Stomach (tissue), 9 donors: ENCODE results near the gene TLCD1. TPM values are rescaled to one million over a fixed set of nuclear protein-coding genes. Genes with fewer than 3 reads are reported as not detected.

ENCODE experiments used
- DNase-seq, 2 donors: peaks; one replicate each; pipeline versions ENCODE4 v3.0.0 to v3.0.0-alpha.2; 2013 to 2019
- H3K27ac ChIP-seq, 5 donors: fragments of 200-600 bp in 4 of 5; sonication (generic) in 4 of 5; one replicate each; pipeline ENCODE4 v1.5.1; 2013 to 2019; ENCODE audit warnings: mild to moderate bottlenecking in 1 of 5, moderate library complexity in 1 of 5
- H3K27me3 ChIP-seq, 3 donors: fragments of 200-600 bp; sonication (generic); one replicate each; pipeline ENCODE4 v1.5.1; 2017 to 2019; ENCODE audit warnings: mixed run types in 1 of 3
- H3K36me3 ChIP-seq, 4 donors: fragments of 200-600 bp; sonication (generic); 1 replicate in 3 of 4; 2 replicates in 1 of 4; pipeline ENCODE4 v1.5.1; 2016 to 2019
- H3K4me1 ChIP-seq, 4 donors: fragments of 200-600 bp; sonication (generic); one replicate each; pipeline ENCODE4 v1.5.1; 2016 to 2019
- H3K4me3 ChIP-seq, 4 donors: fragments of 200-600 bp; sonication (generic) in 3 of 4; one replicate each; pipeline ENCODE4 v1.5.1; 2016 to 2019; ENCODE audit warnings: mild to moderate bottlenecking in 1 of 4
- H3K9me3 ChIP-seq, 4 donors: fragments of 200-600 bp; sonication (generic); one replicate each; pipeline ENCODE4 v1.5.1; 2016 to 2019
- CTCF ChIP-seq, 7 experiments: fragments of 450-650 bp in 4 of 7; fragments of 200-600 bp in 3 of 7; sonication (generic) in 3 of 7; IDR thresholded peaks; one replicate each; pipeline ENCODE4 v1.5.1; 2016 to 2019; ENCODE audit warnings: antibody characterized with exemption in 7 of 7, control low read depth in 2 of 7, mild to moderate bottlenecking in 1 of 7
- EP300 ChIP-seq: sonication (generic); formaldehyde crosslinking; IDR thresholded peaks from one replicate; pipeline ENCODE4 v1.6.1; 2017; ENCODE audit warnings: antibody characterized with exemption
- POLR2A ChIP-seq, 4 donors: fragments of 450-650 bp; IDR thresholded peaks; one replicate each; pipeline ENCODE4 v1.6.1; 2016; ENCODE audit warnings: antibody characterized with exemption in 4 of 4, control low read depth in 2 of 4, mild to moderate bottlenecking in 1 of 4, moderate library complexity in 1 of 4
- POLR2AphosphoS5 ChIP-seq, 3 donors: sonication (generic); formaldehyde crosslinking; IDR thresholded peaks; one replicate each; pipeline ENCODE4 v1.6.1; 2016; ENCODE audit warnings: antibody characterized with exemption in 3 of 3
- WGBS, 5 donors: extraction: QIAGEN DNeasy Blood & Tissue Kit in 3 of 5; methylation state at CpG; one replicate each; pipeline versions ENCODE4 v1.1.5 to v1.1.7; 2013 to 2018; 5-methylcytosine and 5-hydroxymethylcytosine counted together
- intact Hi-C: fragments of 100-400 bp; cut with DNase I; formaldehyde crosslinking; loops from one replicate; pipeline ENCODE4 v1.15.1; 2023; ENCODE audit warnings: low total_unique reads
- polyA plus RNA-seq, 3 donors: library from polyadenylated mRNA; stranded (reverse); fragments of 200-250 nt; gene quantifications; one replicate each; pipeline ENCODE4 v1.2.3, GENCODE V29; 2013
- total RNA-seq, 5 donors: library from RNA; depleted of rRNA; stranded (reverse); fragments of >200 nt; gene quantifications; one replicate each; pipeline versions ENCODE4 v1.1.0 to v1.2.3, GENCODE V29; 2014 to 2016
- donor health status: healthy with polysubstance abuse.
- donor health status: Bipolar disorder and iron deficiency.
- donor health status: healthy.

The TLCD1 gene
- total and polyA plus RNA-seq, 8 donors, result 2.6 to 21.0 (median 10.0) TPM; not detected in 2

- Histone ChIP-seq H3K4me1 (peaks cover 22 to 51% (median 35%) of the 10 kb centered on the region in 4 donors), H3K36me3 (peaks cover 16 to 25% (median 21%) of the 10 kb centered on the region in 4 donors), H3K27ac (peak overlapping the region; percentile 90 to 97 (median 92)), H3K4me3 (peak overlapping the region; percentile 61 to 81 (median 64)), H3K27me3 (peaks cover 0 to 9% (median 3%) of the 10 kb centered on the region in 3 donors), H3K9me3 (no peaks in the 10 kb centered on the region)
- WGBS, 5 donors, result 36 to 50% (median 42%) methylated on average over 33 to 34 of the region's 34 CpGs
- intact Hi-C loops, result no loop called here
- DNase-seq, result peak in 1 of 2 donors; percentile 74
- TF ChIP-seq POLR2A (IDR thresholded peaks at IDR 0.05) (no peak), CTCF (IDR thresholded peaks at IDR 0.05) (no peak), POLR2AphosphoS5 (IDR thresholded peaks at IDR 0.05) (no peak), EP300 (no peak)
Measured at GRCh38 chr17:28712032-28712704, 13.9 kb downstream of the TLCD1 start.

GRCh38 chr17:28711723-28712031 lies 14.4 kb downstream of the TLCD1 start, which contains the start of gene PROCA1:
PROCA1 (minus strand) TSS chr17:28711888; CDS start chr17:28711660, 228 bp downstream.
- Histone ChIP-seq H3K9me3 (no peaks in the 10 kb centered on the region), H3K27ac (peak within 1 kb of the TSS; percentile 90 to 97 (median 92)), H3K4me3 (peak within 1 kb of the TSS; percentile 61 to 81 (median 64)), H3K4me1 (peaks cover 17 to 46% (median 32%) of the 10 kb centered on the region in 4 donors), H3K36me3 (peaks cover 16 to 25% (median 21%) of the 10 kb centered on the region in 4 donors), H3K27me3 (peaks cover 0 to 4% (median 0%) of the 10 kb centered on the region in 3 donors)
- DNase-seq, result no peak
- intact Hi-C loops, result no loop called here
- 2 to 7% (median 3%) methylated on average over 16 to 20 of the region's 20 CpGs for WGBS, 5 donors
- TF ChIP-seq EP300 (no peak), POLR2AphosphoS5 (IDR thresholded peaks at IDR 0.05) (no peak), CTCF (IDR thresholded peaks at IDR 0.05) (no peak), POLR2A (IDR thresholded peaks at IDR 0.05) (no peak)

GRCh38 chr17:28710861-28711722 lies 14.9 kb downstream of the TLCD1 start:
- Histone ChIP-seq H3K4me1 (peaks cover 13 to 41% (median 26%) of the 10 kb centered on the region in 4 donors), H3K27ac (peak overlapping the region; percentile 90 to 97 (median 92)), H3K4me3 (peak overlapping the region; percentile 61 to 81 (median 64)), H3K27me3 (no peaks in the 10 kb centered on the region), H3K36me3 (peaks cover 16 to 25% (median 22%) of the 10 kb centered on the region in 4 donors), H3K9me3 (no peaks in the 10 kb centered on the region)
- peak; percentile 93 to 98 for DNase-seq
- intact Hi-C loops, result no loop called here
- WGBS, 5 donors, result 1 to 2% (median 1%) methylated on average over 51 to 74 of the region's 74 CpGs
- TF ChIP-seq POLR2A (IDR thresholded peaks at IDR 0.05) (peak in 1 of 4 donors; percentile 61), CTCF (IDR thresholded peaks at IDR 0.05) (no peak), POLR2AphosphoS5 (IDR thresholded peaks at IDR 0.05) (peak; percentile 39 to 89 (median 88)), EP300 (no peak)

GRCh38 chr17:28707339-28707720 lies 18.7 kb downstream of the TLCD1 start:
- no peak for DNase-seq
- Histone ChIP-seq H3K4me3 (no peak overlapping the region), H3K27ac (no peak overlapping the region), H3K4me1 (peaks cover 13 to 28% (median 19%) of the 10 kb centered on the region in 4 donors), H3K27me3 (no peaks in the 10 kb centered on the region), H3K36me3 (peaks cover 12 to 39% (median 35%) of the 10 kb centered on the region in 4 donors), H3K9me3 (no peaks in the 10 kb centered on the region)
- TF ChIP-seq EP300 (no peak), POLR2AphosphoS5 (IDR thresholded peaks at IDR 0.05) (no peak), CTCF (IDR thresholded peaks at IDR 0.05) (no peak), POLR2A (IDR thresholded peaks at IDR 0.05) (no peak)
- intact Hi-C loops, result no loop called here
- 60 to 79% (median 78%) methylated on average over 2 of the region's 2 CpGs for WGBS, 5 donors
